ENCODE data around the gene WWTR1.

WWTR1 gene

DNA sequence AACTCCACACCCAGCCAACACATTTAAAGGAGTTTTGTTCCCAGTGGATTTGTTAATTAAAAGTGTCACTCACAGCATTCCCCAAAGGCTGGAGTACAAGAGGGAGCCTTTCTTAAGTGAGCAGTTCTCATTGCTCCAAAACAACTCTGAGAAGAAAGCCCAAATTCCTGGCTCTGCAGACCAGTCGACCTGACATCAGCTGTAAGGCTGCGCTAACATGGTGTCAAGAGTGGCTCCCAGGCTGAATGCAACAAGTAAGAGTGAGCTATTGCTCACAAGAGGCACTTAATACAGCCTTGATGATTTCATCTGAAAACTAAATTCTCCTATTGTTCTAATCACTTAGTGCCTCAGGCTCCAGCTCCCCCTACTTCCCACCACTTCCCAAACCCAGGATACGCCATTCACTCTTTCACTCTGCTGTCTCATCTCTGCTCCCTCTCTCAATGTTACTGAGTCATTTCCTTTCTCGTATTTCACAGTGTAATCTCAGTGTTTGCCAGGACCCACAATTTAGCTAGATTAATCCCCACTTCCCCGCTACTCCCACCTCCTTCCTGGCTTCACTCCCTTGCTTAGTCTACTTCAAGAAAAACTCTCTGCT, 81.8 kb downstream of the WWTR1 start:
- Histone ChIP-seq H3K79me2 (ENCODE audit: insufficient read depth, low read length) (no peaks in the 10 kb centered on the region), H3K4me3 (ENCODE audit: low read depth, low read length, poor library complexity, severe bottlenecking) (no peak overlapping the region), H3K9ac (ENCODE audit: low read length) (no peak overlapping the region), H3F3A (ENCODE audit: insufficient read depth, low read length) (no peaks in the 10 kb centered on the region), H3K9me3 (ENCODE audit: low read length) (no peaks in the 10 kb centered on the region), H3K4me2 (ENCODE audit: low read length) (no peak overlapping the region), H2AFZ (ENCODE audit: low read length) (no peak overlapping the region), H3K9me2 (ENCODE audit: low read depth, low read length) (no peaks in the 10 kb centered on the region), H3K4me1 (ENCODE audit: insufficient read depth, low read length, severe bottlenecking) (no peaks in the 10 kb centered on the region), H3K27me3 (ENCODE audit: insufficient read depth, low read length) (peaks cover 7% of the 10 kb centered on the region; the same call in 1 of the 2 replicates), H4K20me1 (ENCODE audit: insufficient read depth, low read length) (no peaks in the 10 kb centered on the region), H3K27ac (ENCODE audit: low read depth, low read length, poor library complexity, severe bottlenecking) (no peak overlapping the region), H3K36me3 (ENCODE audit: insufficient read depth, low read length) (no peaks in the 10 kb centered on the region)
- TF ChIP-seq EZH2 (IDR thresholded peaks at IDR 0.05; ENCODE audit: borderline replicate concordance, low read length), result no peak
- TF ChIP-seq, protein P1, sequence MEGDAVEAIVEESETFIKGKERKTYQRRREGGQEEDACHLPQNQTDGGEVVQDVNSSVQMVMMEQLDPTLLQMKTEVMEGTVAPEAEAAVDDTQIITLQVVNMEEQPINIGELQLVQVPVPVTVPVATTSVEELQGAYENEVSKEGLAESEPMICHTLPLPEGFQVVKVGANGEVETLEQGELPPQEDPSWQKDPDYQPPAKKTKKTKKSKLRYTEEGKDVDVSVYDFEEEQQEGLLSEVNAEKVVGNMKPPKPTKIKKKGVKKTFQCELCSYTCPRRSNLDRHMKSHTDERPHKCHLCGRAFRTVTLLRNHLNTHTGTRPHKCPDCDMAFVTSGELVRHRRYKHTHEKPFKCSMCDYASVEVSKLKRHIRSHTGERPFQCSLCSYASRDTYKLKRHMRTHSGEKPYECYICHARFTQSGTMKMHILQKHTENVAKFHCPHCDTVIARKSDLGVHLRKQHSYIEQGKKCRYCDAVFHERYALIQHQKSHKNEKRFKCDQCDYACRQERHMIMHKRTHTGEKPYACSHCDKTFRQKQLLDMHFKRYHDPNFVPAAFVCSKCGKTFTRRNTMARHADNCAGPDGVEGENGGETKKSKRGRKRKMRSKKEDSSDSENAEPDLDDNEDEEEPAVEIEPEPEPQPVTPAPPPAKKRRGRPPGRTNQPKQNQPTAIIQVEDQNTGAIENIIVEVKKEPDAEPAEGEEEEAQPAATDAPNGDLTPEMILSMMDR (IDR thresholded peaks at IDR 0.05; ENCODE audit: low read length), result no peak

DNA sequence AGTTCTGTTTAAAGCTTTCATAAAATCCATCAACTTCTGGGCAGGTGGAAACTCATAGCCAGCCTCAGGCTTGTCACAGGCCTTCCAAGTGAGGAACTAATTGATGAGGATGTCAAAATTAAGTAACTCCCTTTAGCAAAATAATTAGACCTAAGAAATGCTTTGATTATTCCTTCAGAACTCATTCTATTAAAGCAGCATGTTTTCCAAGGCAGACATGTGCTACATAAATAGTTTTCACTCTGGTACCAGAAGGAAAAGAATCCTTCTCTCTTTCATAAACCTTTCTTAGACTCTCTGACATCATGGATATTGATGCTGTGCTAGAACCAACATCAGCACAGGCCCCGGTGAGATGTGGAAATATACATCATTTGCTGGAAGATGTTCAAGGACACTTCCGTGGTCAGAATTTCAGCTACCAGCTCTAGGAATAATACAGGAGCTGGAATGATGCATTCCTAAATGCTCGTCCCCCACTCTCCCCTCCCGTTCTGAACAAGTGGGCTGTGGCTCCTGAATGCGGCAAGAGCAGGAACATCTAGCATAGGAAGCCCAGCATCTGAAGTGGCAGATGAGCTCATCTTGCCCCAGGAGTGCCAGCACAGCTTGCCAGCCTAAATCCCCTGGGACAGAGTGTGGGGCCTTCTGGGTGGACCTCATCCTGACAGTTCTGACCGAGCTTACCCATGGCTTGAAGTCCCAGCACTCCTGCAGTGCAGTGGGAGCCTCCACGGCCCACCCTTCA, 82.4 kb downstream of the WWTR1 start:
- no peak for TF ChIP-seq EZH2 (IDR thresholded peaks at IDR 0.05; ENCODE audit: borderline replicate concordance, low read length)
- TF ChIP-seq, protein P1 (IDR thresholded peaks at IDR 0.05; ENCODE audit: low read length), result no peak
- Histone ChIP-seq H3K4me3 (ENCODE audit: low read depth, low read length, poor library complexity, severe bottlenecking) (no peak overlapping the region), H3K27me3 (ENCODE audit: insufficient read depth, low read length) (peaks cover 7% of the 10 kb centered on the region; the same call in 1 of the 2 replicates), H3K4me2 (ENCODE audit: low read length) (no peak overlapping the region), H3K79me2 (ENCODE audit: insufficient read depth, low read length) (no peaks in the 10 kb centered on the region), H3K4me1 (ENCODE audit: insufficient read depth, low read length, severe bottlenecking) (no peaks in the 10 kb centered on the region), H3K27ac (ENCODE audit: low read depth, low read length, poor library complexity, severe bottlenecking) (no peak overlapping the region), H3K9me3 (ENCODE audit: low read length) (no peaks in the 10 kb centered on the region), H3K9me2 (ENCODE audit: low read depth, low read length) (no peaks in the 10 kb centered on the region), H3K9ac (ENCODE audit: low read length) (no peak overlapping the region), H3K36me3 (ENCODE audit: insufficient read depth, low read length) (no peaks in the 10 kb centered on the region), H3F3A (ENCODE audit: insufficient read depth, low read length) (no peaks in the 10 kb centered on the region), H2AFZ (ENCODE audit: low read length) (no peak overlapping the region), H4K20me1 (ENCODE audit: insufficient read depth, low read length) (no peaks in the 10 kb centered on the region)

GRCh38 chr3:149572796-149573414, 84.9 kb downstream of the WWTR1 start:
- Histone ChIP-seq H4K20me1 (ENCODE audit: insufficient read depth, low read length) (no peaks in the 10 kb centered on the region), H3K27ac (ENCODE audit: low read depth, low read length, poor library complexity, severe bottlenecking) (no peak overlapping the region), H3F3A (ENCODE audit: insufficient read depth, low read length) (no peaks in the 10 kb centered on the region), H3K27me3 (ENCODE audit: insufficient read depth, low read length) (peaks cover 4% of the 10 kb centered on the region; the same call in 1 of the 2 replicates), H3K36me3 (ENCODE audit: insufficient read depth, low read length) (no peaks in the 10 kb centered on the region), H3K79me2 (ENCODE audit: insufficient read depth, low read length) (no peaks in the 10 kb centered on the region), H3K9me3 (ENCODE audit: low read length) (no peaks in the 10 kb centered on the region), H3K4me2 (ENCODE audit: low read length) (no peak overlapping the region), H3K4me1 (ENCODE audit: insufficient read depth, low read length, severe bottlenecking) (no peaks in the 10 kb centered on the region), H3K9me2 (ENCODE audit: low read depth, low read length) (no peaks in the 10 kb centered on the region), H2AFZ (ENCODE audit: low read length) (no peak overlapping the region), H3K9ac (ENCODE audit: low read length) (no peak overlapping the region), H3K4me3 (ENCODE audit: low read depth, low read length, poor library complexity, severe bottlenecking) (no peak overlapping the region)
- TF ChIP-seq, protein P1 (IDR thresholded peaks at IDR 0.05; ENCODE audit: low read length), result no peak
- no peak for TF ChIP-seq EZH2 (IDR thresholded peaks at IDR 0.05; ENCODE audit: borderline replicate concordance, low read length)

All from OCI-LY1 (cell line).